SH-SY5Y (cell line): ENCODE measurements around the gene DPM3.
A peak's percentile ranks its signal among the peaks of the same experiment; 100 is the strongest.

Experiments used
- GATA2 ChIP-seq: IDR thresholded peaks from 2 replicates; pipeline ENCODE4 v1.6.1; 2011; ENCODE audit warnings: mild to moderate bottlenecking, low read depth, low read length
- GATA3 ChIP-seq: IDR thresholded peaks from 2 replicates; pipeline ENCODE4 v1.6.1; 2011; ENCODE audit warnings: low read depth, mild to moderate bottlenecking, low read length, moderate library complexity

The DPM3 gene

GRCh38 chr1:155135415-155136028, 4.8 kb downstream of the DPM3 start, which contains the start of gene SLC50A1:
TSS of gene SLC50A1 (plus strand) at chr1:155135852. CDS start at chr1:155135912, 60 bp downstream.
- TF ChIP-seq GATA3 (no peak), GATA2 (no peak)

GRCh38 chr1:155134880-155135414, 5.4 kb downstream of the DPM3 start:
- TF ChIP-seq GATA3 (no peak), GATA2 (no peak)

- TF ChIP-seq GATA2 (no peak), GATA3 (no peak)
These were observed 6.0 kb downstream of the DPM3 start for GRCh38 chr1:155134322-155134721.

GRCh38 chr1:155133799-155134281, 6.5 kb downstream of the DPM3 start:
- TF ChIP-seq GATA2 = no peak
- no peak for TF ChIP-seq GATA3

GRCh38 chr1:155131856-155132255, 8.5 kb downstream of the DPM3 start:
- no peak for TF ChIP-seq GATA3
- no peak for TF ChIP-seq GATA2

GRCh38 chr1:155131285-155131684, 9.0 kb downstream of the DPM3 start:
- TF ChIP-seq GATA3 = no peak
- no peak for TF ChIP-seq GATA2

GRCh38 chr1:155130272-155131006, 9.9 kb downstream of the DPM3 start:
- TF ChIP-seq GATA2 = no peak

GRCh38 chr1:155128755-155129473, 11.4 kb downstream of the DPM3 start:
- TF ChIP-seq GATA2 (peak; percentile 80), GATA3 (no peak)

- no peak for TF ChIP-seq GATA3
- TF ChIP-seq GATA2 = no peak
These were observed 12.2 kb downstream of the DPM3 start for GRCh38 chr1:155127967-155128754.

GRCh38 chr1:155127105-155127966, 13.0 kb downstream of the DPM3 start, which contains the start of gene EFNA1:
TSS of gene EFNA1 (plus strand) at chr1:155127876. CDS start at chr1:155127978, 102 bp downstream.
- no peak for TF ChIP-seq GATA3
- TF ChIP-seq GATA2 = no peak

- TF ChIP-seq GATA3 (no peak), GATA2 (no peak)
These were observed 13.7 kb downstream of the DPM3 start for GRCh38 chr1:155126556-155127104.

GRCh38 chr1:155125946-155126555, 14.3 kb downstream of the DPM3 start:
- TF ChIP-seq GATA3 (no peak), GATA2 (no peak)

GRCh38 chr1:155125511-155125945, 14.8 kb downstream of the DPM3 start:
- TF ChIP-seq GATA2 = no peak
- no peak for TF ChIP-seq GATA3
